Peyer's patch (tissue), 4 donors: Measurements from ENCODE around the gene HOXA4.

ENCODE experiments used
- POLR2A ChIP-seq, 2 donors: fragments of 450-650 bp; IDR thresholded peaks; one replicate each; pipeline ENCODE4 v1.5.1; 2017; ENCODE audit warnings: antibody characterized with exemption in 2 of 2, mild to moderate bottlenecking in 2 of 2, moderate library complexity in 2 of 2
- TF ChIP-seq, protein P1 (sequence below), 6 experiments: fragments of 450-650 bp in 4 of 6; fragments of 200-600 bp in 2 of 6; sonication (generic) in 1 of 6; IDR thresholded peaks; one replicate each; pipeline ENCODE4 v1.5.1; 2017 to 2019; ENCODE audit warnings: antibody characterized with exemption in 6 of 6, mild to moderate bottlenecking in 3 of 6, moderate library complexity in 1 of 6

DNA sequence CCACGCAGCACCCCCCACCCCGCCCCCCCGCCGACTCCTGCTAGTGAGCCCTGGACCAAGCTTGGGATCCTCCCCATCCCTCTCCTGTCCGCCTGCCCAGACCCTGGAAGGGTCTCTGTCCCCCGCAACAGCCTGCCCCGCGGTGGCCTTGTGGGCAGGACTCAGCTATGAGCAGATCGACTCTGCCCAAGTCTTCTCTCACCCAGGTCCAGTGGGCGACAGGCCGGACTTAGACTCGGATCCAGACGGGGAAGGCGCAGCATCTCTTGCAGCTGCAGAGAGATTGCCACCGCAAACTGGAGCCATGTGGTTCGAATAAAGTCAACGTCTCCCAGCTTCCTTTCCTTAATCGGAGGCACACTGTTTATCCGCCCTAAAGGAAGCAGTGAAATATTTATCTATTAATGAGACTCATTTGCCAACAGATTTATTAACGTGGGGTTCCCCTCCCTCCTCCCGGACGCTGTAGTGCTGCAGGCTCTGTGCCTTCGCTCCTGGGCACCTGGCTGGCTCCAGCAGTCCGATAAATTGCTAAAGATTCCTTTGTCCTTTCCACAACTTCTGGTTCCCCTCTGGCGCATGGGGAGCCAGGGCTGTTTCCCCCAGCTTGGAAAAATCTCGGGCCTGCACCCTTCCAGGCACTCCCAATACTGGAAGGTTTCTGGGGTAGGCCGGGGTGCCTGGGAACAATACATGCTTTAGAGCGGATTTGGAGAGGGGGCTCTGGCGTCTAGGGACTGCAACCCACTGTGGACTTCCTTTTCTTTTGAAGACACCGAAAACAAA is 26.6 kb upstream of the HOXA4 start:
- TF ChIP-seq POLR2A (IDR thresholded peaks at IDR 0.05): no peak
- TF ChIP-seq, protein P1, sequence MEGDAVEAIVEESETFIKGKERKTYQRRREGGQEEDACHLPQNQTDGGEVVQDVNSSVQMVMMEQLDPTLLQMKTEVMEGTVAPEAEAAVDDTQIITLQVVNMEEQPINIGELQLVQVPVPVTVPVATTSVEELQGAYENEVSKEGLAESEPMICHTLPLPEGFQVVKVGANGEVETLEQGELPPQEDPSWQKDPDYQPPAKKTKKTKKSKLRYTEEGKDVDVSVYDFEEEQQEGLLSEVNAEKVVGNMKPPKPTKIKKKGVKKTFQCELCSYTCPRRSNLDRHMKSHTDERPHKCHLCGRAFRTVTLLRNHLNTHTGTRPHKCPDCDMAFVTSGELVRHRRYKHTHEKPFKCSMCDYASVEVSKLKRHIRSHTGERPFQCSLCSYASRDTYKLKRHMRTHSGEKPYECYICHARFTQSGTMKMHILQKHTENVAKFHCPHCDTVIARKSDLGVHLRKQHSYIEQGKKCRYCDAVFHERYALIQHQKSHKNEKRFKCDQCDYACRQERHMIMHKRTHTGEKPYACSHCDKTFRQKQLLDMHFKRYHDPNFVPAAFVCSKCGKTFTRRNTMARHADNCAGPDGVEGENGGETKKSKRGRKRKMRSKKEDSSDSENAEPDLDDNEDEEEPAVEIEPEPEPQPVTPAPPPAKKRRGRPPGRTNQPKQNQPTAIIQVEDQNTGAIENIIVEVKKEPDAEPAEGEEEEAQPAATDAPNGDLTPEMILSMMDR (IDR thresholded peaks at IDR 0.05): no peak
